HG03432 (cell line): ENCODE data around the gene MATN4.

Source experiments
- ATAC-seq: cut with Tn5 transposase; IDR thresholded peaks from one replicate; pipeline ENCODE4 v1.9.1; 2021; ENCODE audit warnings: mild to moderate bottlenecking, moderate library complexity; ENCODE audit not compliant: unreplicated experiment

MATN4 gene

GRCh38 chr20:45293041-45294002 is 14.8 kb downstream of the MATN4 start:
- ATAC-seq: peak; percentile 72

DNA sequence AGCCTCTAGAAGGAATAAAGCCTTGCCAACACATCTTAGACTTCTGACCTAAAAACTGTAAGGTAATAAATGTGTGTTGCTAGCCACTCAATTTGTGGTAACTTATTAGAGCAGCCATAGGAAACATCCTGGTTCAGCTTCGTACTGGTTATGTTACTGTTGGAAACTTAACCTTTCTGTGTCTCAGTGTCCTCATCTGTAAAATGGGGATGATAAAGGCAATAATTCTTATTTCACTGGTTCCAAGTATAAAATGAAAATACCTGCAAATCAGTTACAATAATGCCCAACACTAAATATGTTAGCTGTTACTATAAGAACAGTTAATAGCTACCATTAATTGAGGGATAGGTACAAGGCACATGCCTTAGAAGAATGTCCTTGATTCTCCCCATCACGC is 15.8 kb downstream of the MATN4 start:
- no peak for ATAC-seq

GRCh38 chr20:45291526-45291925 is 16.6 kb downstream of the MATN4 start:
- ATAC-seq: no peak

GRCh38 chr20:45290677-45291355 is 17.3 kb downstream of the MATN4 start:
- ATAC-seq: no peak

- ATAC-seq: no peak
Measured at GRCh38 chr20:45289942-45290676, 18.0 kb downstream of the MATN4 start.

DNA sequence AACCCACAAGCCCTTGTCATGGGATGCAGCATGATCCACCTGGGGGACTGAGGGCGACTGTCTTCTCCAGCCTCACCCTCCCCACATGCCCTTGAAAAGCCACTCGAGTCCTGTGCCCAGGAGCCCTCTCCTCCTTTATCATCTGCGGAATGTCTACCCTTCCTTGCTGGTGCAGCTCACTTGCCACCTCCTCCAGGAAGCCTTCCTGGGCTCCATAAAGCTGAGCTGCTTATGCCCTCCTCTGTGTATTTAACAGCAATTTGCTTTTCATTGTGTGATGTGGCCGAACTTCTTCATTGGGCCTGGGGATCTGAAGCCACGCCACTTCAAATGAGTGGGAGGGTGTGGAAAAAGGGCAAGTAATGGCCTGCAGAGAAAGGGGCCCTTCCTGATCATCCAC is 19.2 kb downstream of the MATN4 start:
- ATAC-seq: no peak

DNA sequence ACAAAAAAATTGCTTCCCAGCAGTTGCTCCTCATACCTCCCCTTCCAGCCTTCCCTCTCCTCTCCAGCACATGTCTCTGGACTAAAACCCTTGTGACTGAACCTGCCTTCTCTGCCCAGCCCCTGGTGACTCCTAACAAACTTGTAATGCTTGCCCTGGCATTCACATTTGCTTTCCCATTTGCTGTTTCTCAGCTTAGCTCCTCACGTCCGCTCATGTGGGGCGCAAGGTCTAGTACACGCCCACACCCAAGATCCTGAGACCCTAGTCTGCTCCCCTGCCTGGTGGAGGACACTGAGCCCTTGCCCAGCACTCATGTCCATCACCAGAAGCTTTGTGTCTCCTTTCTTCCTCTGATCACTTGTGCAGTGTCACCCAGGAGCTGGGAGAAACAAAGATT is 19.7 kb downstream of the MATN4 start:
- ATAC-seq: no peak

- no peak for ATAC-seq
Measured at GRCh38 chr20:45283551-45284057, 24.5 kb downstream of the MATN4 start.

DNA sequence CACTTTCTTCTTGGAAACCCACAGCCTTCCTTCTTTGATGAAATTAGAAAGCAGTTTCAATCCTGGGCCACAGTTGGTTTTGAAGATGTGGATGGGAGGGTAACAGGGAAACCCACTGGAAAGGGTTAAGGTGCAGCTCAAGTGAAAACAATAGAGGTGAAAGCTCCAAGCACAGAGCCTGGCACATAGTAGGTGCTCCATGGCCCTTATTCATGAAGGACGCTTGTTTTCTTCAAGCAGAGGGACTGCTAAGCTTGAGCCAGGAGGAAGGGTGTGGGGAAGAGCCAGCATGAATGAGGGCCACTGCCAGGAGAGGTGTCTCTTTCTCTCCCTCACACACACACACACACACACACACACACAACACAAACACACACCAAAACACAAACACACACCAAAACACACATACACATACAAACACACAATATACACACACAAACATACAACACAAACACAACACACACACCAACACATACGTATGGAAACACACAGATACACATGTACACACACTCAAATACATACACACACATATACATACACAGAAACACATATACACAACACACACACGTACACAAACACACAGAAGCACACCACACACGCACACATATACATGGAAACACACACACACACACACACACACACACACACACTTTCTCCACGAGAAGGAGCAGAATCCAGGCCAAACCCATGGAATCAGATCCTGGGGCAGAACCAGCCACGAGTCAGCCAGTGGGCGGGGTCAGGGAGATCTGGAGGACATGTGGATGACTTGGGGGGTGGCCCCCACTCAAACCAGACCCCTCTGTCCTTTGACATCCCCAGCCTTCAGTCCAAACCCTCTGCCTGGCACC is 25.2 kb downstream of the MATN4 start:
- no peak for ATAC-seq

- no peak for ATAC-seq
Measured at GRCh38 chr20:45279992-45280391, 28.1 kb downstream of the MATN4 start.

GRCh38 chr20:45275338-45275737 is 32.8 kb downstream of the MATN4 start:
- no peak for ATAC-seq

GRCh38 chr20:45269754-45270270 is 38.3 kb downstream of the MATN4 start:
- no peak for ATAC-seq

- no peak for ATAC-seq
Measured at GRCh38 chr20:45269056-45269455, 39.0 kb downstream of the MATN4 start.

- no peak for ATAC-seq
Measured at GRCh38 chr20:45268531-45268930, 39.6 kb downstream of the MATN4 start.

DNA sequence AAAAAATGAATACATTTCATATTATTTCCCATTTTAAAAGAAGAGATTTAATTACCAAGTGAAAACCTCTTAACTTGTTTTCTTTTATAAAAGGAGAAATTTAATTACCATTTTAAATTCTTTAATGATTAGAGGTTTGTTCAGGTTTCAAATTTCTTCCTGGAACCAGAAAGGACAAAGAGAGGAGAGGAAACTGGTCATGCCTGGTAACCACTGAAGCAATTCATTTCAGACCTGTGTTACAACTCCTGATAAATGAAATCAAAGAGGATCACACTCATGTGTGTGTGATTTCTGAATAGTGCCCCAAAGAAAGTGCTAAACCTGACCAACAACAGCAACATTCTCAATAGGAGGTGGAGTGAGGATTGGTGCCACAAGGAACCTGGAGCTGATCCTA is 41.1 kb downstream of the MATN4 start:
- no peak for ATAC-seq

- no peak for ATAC-seq
Measured at GRCh38 chr20:45263556-45264266, 44.4 kb downstream of the MATN4 start.

GRCh38 chr20:45258664-45259063 is 49.4 kb downstream of the MATN4 start:
- ATAC-seq: no peak

- ATAC-seq: no peak
Measured at GRCh38 chr20:45258259-45258658, 49.8 kb downstream of the MATN4 start.

- ATAC-seq: no peak
Measured at GRCh38 chr20:45257711-45258110, 50.4 kb downstream of the MATN4 start.
